GF-D8 (cell line): ENCODE measurements around the gene ALDH2.
"Not testable (repeated sequence)": the region's sequence is repeated elsewhere in the genome, so short reads cannot be mapped to it uniquely, and the experiment has no call there.

Experiments used
- DNase-seq: peaks from one replicate; lab custom pipeline; 2025; lab: John Stamatoyannopoulos, UW

ALDH2 gene

DNA sequence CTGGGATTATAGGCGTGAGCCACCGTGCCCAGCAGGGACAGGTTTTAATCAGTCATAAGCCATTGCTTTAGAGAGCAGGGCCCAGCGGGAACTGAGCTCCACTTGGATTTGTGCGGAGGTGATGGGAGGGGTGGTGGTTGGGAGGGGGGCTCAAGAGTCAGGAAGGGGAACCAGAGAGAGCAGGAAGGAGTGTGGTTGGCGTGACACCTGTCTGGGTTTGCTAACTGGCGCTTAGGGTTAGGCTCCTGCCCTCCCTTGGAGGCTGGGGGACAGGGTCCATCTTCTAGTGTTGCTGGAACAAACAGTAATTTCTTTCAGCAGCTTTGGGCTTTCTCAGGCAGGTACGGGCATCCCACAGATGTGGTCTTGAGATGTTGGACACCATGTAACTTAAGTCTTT lies 7.5 kb upstream of the ALDH2 start:
- DNase-seq: no peak

DNA sequence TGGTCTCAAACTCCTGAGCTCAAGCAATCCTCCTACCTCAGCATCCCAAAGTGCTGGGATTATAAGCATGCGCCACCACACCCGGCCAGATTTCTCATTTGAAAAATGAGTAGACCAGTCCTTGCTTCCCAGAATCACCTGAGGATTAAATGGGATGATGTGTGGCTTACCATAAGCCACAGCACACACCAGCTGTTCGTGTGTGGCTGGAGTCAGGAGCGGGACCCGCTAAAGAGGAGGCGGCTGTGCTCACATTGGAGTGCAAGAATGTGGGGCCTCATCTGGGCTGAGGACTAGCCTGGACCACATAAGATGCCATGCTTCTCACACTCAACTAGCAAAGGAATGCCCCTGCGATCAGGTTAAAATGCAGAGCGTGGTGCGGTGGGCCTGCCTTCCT lies 6.7 kb upstream of the ALDH2 start:
- DNase-seq: no peak

DNA sequence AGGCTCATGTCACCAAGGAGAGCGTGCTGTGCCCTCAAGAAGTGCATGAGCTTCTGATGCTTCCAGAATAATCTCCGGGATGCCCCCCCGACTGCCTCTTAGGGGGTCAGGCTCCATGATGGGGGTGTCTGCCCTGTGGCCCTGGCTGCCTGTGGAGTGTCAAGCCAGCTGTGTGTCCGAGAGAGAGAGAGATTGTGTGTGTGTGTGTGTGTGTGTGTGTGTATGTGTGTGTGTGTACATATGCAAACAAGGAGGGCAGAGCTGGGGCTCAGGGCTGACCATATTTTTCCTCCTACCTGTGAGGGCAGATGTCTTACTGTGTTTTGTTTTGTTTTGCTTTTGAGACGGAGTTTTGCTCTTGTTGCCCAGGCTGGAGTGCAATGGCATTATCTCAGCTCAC lies 5.6 kb upstream of the ALDH2 start:
- DNase-seq: no peak

DNA sequence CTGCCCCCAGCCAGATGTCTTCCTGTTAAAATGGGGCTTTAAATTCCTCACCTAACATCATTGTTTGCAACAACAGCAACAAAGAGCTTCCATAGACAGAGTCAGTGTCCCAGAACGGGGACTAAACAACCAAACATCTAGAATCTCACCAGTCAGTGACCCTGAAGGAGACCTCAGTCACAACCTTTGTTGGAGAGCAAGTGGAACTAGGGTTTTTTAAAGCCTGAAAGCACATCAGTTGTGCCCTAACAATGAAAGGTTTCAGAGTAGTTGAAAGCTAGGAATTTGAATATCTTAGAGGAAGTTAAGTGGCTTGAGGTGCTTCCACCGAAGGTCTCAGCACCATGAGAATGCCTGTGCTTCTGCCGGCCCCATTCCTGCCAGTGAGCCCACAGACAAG lies 5.0 kb upstream of the ALDH2 start:
- DNase-seq: no peak

DNA sequence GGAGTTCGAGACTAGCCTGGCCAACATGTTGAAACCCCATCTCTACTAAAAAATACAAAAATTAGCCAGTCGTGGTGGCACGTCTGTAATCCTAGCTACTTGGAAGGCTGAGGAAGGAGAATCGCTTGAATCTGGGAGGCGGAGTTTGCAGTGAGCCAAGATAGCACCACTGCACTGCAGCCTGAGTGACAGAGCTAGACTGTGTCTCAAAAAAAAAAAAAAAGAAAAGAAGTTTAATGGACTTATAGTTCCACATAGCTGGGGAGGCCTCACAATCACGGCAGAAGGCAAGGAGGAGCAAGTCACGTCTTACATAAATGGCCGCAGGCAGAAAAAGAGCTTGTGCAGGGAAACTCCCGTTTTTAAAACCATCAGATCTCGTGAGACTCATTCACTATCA lies 3.2 kb upstream of the ALDH2 start:
- not testable (repeated sequence) for DNase-seq

DNA sequence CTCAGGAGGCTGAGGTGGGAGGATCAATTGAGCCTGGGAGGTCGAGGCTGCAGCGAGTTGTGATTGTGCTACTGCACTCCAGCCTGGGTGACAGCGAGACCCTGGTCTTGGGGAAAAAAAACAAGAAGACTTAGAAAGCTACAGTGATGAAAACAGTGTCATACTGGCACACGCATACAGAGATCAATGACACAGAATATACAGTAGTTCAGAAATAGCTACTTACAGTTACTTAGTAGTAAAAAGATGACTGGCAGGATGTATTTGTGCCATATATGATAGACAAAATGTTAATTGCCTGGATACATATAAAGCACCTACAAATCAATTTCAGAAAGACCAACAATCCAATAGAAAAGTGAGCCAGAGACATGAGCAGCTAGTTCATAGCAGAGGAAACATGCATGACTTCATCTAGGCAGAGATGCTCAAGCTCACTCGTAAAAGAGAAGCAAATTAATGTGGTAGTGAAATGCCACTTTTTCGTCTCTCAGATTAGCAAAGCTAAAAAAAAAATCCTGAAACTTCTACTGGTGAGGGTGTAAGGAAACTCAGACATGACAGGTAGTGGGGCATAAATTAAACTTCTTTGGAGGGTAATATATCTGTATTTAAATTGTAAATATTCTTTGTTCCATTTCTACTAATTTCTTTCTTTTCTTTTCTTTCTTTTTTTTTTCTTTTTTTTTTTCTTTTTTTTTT lies 2.5 kb upstream of the ALDH2 start:
- peak; percentile 15 for DNase-seq

DNA sequence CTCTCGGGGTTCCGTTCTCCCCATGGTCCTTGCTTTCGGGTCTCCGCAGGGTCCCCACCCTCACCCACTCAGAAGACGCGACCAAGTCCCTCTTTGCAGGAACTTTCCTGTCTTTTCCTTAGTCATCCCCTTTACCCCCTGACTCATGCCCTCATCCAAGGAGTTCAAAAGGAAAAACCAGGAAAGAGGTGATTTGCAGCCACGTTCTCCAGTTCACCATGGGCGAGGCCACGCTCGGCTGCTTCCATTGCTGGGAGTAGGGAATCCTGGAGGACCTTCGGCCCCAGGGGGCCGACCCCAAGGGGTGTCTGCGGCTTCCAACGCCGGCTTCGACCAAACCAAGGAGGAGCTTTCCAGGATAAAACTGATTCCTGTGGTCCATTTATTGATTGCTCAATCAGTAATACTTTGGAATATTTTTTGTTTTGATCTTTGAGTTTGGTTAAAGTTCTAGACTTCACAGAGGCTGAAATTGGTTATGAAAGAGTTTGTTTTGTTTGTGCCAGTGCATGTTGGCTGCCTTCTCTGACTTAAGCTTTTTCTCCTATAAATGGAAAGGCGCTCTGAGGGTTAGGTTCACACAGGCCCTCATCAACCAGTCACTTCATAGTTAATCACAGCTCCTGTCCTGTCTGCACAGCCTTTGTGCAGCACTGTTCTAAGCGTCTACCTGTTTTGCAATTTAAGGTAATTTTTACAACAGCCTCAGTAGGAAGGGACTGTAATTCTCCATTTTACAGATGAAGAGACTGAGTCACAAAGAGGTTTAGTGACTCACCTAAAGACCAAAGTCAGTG lies 827 bp downstream of the ALDH2 start:
- no peak for DNase-seq

DNA sequence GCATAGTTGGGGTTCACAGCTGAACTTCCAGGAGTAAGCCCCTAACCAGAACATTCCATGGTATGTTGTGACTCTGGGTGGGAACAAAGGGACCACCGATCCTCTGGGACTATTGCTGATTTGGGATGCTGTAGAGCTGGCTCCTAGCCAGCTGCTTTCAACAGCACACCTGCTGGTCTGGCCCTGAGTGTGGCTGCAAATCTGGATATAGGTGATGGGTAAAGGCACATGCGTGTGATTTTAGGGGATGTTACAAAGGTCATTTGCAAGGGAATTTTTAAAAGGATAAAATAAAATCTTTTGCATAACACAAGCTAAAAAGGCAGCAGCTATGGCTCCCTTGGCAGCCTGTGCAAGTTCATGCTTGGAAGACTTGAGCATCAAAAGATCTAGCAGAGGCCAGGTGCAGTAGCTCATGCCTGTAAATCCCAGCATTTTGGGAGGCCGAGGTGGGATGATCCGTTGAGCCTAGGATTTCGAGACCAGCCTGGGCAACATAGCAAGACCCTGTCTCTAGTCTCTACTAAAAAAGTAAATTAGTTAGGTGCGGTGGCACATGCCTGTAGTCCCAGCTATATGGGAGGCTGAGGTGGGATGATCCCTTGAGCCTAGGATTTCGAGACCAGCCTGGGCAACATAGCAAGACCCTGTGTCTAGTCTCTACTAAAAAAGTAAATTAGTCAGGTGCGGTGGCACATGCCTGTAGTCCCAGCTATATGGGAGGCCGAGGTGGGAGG lies 1.6 kb downstream of the ALDH2 start:
- no peak for DNase-seq

DNA sequence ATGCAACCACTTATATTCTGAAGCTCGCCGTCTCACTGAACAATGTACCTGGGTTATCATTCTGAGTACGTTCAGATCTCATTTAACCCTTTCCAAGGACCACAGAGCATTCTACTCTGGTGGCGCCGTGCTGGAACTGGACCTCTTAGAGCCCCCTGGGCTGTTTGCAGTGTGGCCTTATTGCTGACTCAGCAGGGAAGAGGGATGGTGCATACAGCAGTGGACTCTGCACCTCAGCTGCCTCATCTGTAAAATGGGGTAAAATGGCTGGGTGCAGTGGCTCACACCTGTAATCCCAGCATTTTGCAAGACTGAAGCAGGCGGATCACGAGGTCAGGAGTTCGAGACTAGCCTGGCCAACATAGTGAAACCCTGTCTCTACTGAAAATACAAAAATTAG lies 2.9 kb downstream of the ALDH2 start:
- DNase-seq: no peak

DNA sequence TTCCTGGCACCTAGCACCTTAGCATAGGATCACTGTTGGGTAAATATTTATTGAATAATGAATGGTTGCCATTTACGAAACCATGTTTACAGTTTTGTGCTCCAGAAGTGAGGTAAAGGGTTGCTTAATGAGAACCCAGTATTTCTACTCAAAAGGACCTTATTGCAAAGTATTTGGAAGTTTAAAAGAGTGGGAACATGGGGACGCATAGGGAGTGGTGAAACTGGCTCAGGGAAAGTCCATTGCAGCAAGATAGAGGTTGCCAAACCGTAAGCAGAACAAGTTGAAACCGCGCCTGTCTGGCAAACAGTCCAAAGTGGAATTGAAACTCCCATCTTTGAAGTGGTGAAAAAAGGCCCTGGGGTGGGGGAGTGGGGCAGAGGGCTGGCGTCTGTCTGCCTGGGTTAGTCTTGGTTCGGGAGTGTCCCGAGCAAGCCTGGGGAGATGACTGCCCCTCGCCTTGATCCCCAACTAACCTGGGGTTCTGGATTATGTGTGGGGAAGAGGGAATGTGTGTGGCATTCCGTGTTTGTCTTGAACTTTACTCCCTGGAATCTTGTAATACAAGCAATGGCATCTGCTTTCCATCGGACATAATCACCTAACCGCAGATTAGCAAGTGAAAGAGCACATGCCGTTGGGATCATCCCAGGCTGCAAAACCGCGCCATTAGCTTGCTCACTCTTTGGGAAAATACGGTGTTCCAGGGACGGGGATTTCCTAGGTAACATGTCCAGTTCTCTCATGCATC lies 7.2 kb downstream of the ALDH2 start:
- no peak for DNase-seq

DNA sequence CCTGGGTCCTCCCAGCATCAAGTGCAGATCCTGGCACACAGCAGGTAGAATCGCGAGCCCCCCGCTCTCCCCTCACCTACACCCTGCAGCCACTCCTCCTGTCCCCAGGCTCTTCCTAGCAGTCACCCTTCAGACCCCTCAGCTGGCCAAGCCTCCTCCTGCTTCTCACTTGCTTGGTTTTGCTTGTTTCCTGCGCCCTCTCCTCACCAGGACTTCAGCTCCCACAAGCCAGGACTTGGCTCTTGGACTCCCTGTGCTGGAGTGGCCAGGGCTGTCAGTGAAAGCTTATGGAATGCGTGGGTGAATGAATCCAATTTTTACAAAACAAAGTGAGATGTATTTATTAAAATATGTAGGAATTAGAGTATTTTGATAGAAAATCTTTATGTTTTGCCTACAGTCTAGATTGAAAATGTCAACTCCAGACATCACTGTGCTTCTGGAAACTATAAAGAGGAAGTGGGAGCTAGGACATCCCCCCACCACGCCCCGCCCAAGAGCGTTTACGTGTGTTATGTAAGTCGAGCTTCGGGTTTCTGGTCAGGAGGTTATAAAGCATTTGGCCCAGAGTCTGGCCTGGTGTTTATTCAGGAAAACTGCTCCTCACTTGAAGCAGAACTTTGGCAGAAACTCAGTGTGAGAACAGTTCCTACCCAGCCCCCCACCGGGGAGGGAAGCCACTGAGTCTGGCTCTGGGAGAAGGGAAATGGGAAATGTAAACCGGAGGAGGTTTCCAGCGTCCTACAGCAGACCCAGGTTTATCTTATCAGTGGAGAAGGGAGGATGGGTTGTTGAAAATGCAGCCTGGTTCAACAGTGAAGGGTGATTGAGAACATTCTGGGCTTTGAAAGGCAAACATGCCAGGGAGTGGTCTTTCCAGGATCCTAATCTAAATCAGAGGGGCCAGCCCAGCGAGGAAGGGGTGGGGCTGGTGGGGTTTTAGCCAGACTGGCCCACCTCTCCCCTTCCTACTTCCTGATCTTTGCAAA lies 8.8 kb downstream of the ALDH2 start:
- DNase-seq: peak; percentile 87

DNA sequence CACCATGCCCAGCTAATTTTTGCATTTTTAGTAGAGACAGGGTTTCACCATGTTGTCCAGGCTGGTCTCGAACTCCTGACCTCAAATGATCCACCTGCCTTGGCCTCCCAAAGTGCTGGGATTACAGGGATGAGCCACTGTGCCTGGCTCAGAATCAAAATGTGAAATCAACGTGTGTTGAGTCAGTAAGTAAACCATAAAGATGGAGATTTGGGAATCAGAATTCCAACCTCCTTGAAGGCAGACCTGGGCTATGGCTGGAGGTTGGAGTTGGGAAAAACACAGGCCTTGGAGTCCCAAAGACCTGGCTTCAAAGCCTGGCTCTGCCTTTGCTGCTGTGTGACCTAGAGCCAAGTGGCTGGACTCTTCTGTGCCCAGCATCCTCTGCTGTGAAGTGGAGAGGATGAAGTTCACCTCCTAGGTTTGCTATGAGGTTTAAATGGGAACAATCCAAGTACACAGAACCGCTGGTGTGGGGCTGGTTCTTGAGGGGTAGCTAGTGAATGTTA lies 10.2 kb downstream of the ALDH2 start:
- DNase-seq: no peak

DNA sequence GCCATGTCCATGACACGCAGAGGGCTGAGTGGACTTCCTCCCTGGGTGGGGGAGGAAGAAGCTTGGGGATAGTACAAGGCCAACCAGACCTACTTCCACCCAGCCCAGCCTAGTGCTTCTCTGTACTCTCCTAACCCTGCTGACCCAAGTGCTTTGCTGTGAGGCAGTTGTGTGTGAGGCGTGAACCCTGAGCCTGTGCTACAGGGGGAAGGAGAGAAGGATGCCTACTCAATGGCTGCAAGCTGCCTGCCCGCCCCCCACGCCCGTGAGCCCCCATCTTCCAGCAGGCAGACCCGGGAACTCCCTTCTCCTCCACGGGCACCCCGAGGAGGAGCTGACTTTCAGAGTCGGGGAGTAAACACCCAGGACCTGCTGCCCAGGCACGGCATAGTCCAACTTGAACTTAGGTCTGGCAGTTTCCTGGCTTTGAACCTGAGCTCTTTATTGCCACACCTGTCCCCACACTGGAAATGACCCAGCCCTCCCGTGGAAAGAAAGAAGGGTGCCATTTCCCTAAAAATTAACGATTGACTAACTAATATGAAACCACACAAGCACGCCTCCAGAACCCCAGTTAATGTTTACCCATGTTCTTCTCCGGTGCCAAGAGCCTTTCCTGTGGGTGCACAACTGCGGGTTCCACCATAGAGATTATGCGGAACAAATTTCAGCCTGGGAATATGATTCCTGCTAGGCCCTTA lies 10.8 kb downstream of the ALDH2 start:
- no peak for DNase-seq

DNA sequence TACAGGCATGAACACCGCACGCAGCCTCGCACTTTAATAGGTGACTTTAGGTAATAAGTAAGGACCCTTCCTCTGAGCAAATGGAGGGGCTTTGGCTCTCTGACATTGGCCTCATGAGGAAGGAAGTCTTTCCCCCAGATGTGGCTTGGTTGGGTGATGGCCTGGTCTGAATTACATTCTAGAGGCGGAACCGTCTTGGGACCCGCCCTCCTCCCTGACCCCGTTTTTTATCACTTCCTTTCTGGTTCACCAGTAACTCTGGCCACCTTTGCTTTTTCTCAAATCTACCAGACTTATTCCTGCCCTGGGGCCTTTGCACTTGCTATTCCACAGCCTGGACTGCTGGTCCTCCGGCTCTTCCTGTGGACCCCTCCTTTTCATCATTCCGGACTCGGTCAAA lies 13.4 kb downstream of the ALDH2 start:
- DNase-seq: no peak

DNA sequence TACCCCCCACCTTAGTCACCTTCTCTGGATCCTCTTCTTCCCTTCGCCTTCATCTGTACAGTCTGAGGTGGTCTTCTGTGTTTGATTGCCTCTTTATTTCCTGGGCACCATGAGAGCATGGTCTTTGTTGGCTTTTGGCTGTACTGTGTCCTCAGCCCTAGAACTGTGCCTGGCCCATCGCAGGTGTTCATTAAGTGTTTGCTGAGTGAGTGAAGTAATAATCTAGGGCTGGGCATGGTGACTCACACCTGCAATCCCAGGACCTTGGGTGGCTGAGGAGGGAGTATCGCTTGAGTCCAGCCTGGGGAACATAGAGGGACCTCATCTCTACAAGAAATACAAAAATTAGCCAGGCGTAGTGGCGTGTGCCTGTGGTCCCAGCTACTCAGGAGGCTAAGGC lies 13.9 kb downstream of the ALDH2 start:
- DNase-seq: no peak

DNA sequence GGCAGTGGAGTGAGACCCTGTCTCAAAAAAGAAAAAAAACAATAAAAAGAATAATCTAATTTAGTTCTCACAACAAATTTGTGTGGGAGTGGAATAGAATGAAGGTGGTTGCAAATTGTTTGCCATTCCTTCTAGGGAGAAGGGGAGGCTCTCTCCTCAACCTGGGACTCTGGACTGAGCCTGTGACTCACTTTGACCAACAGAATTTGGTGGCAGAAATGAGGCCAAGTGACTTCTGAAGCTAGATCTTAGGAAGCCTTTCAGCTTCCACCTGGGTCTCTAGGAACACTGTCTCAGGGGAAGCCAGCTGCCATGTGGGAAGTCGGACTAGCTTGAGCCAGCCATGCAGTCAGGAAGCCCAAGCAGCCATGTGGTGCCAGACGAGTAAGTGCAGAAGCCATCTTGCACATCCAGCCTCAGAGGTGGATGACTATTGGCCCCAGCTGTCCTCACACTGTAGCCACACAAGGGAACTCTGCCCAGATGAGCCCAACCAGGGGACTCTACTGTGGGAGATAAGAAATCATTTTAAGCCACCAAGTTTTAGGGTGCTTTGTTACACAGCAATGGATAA lies 14.4 kb downstream of the ALDH2 start:
- no peak for DNase-seq

DNA sequence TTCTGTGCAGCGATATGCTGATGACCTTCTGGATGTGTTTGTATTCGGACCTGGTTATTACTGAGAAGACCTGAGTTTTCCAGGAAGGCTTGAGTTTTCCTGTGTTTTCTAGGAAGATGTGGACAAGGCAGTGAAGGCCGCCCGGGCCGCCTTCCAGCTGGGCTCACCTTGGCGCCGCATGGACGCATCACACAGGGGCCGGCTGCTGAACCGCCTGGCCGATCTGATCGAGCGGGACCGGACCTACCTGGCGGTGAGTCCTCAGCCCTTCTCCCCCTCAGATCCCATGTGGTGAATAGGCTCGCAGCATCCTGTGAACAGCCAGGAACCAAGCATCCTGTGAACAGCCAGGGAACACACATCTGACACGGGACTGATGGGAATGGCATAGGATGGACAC lies 16.3 kb downstream of the ALDH2 start:
- no peak for DNase-seq

DNA sequence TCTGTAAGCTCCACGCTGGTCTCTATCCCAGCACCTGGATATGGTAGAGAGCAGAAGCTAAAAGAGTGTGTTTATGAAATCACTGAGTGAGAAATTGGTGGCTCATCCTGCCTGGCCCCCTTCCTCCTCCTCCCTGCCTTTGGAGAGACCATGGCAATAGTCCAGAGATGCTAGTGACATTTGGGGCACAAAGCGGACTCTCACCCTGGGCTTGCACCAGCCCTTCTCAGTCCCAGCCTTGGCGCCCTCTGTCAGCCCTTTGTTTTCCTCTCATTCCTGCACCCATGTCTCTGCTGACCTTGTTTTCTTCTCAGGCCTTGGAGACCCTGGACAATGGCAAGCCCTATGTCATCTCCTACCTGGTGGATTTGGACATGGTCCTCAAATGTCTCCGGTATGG lies 18.2 kb downstream of the ALDH2 start:
- DNase-seq: no peak

DNA sequence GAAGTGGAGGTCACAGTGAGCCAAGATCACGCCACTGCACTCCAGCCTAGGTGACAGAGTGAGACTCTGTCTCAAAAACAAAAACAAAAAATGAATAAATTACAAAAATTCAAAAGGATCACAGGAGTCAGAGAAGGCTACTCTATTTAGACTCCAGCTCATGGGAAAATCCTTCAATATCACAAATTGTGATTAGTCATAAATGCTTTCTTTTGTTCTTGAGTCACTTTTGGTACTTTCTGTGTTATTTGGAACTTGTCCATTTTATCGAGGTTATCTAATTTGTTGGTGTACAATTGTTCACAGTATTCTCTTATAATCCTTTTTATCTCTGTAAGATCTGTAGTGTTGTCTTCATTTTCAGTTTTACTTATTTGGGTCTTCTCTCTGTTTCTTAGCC lies 18.9 kb downstream of the ALDH2 start:
- no peak for DNase-seq

DNA sequence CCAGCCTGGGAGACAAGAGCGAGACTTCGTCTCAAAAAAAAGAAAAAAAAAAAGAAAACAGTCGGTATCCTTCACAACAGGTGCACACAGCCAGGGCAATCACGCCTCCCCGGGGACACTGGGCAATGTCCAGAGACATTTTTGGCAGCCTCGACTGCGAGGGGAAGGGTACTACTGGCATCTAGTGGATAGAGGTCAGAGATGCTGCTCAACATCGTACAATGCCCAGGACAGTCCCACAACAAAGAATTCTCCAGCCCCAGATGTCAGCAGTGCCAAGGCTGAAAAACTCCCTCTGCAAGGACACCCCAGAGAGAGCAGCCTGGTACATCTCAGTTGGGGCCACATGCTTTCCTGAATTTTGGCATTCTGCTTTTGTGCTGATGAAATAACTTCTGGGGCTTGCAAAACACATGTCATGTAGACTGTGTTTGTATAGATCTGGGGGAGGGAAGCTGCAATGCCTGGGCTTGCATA lies 21.5 kb downstream of the ALDH2 start:
- DNase-seq: peak; percentile 38
